ENCODE data around the gene GRIN2D. TPM values are rescaled to one million over a fixed set of nuclear protein-coding genes. Genes with fewer than 3 reads are reported as not detected.

Gene GRIN2D
- 14.5 to 15.8 TPM (median 15.7 TPM) in 3 replicates for total RNA-seq

GRCh38 chr19:48393559-48394330 is at the start of gene GRIN2D:
Gene GRIN2D, plus strand, starts transcription at chr19:48393668. Its CDS starts 4,725 bp downstream, at chr19:48398393.
- peaks cover 50% of the 10 kb centered on the region for H3K4me1 Mint-ChIP-seq
- peak within 1 kb of the TSS; percentile 76 for H3K4me3 Mint-ChIP-seq
- H3K27me3 Mint-ChIP-seq (ENCODE audit: low read depth): peaks cover 36% of the 10 kb centered on the region
- H3K9me3 Mint-ChIP-seq: no peaks in the 10 kb centered on the region
- peak in 1 of 2 experiments; percentile 65 for DNase-seq (ENCODE audit: low spot score in 2 of 2, unreplicated experiment in 2 of 2)
- no peak for TF ChIP-seq CTCF (IDR thresholded peaks at IDR 0.05; ENCODE audit: unreplicated experiment)
- H3K27ac Mint-ChIP-seq: peak within 1 kb of the TSS; percentile 30
- H3K36me3 Mint-ChIP-seq: no peaks in the 10 kb centered on the region

GRCh38 chr19:48344892-48345291 is 48.6 kb upstream of the GRIN2D start:
- Mint-ChIP-seq H3K4me1 (peaks cover 4% of the 10 kb centered on the region), H3K36me3 (no peaks in the 10 kb centered on the region), H3K27ac (no peak overlapping the region), H3K4me3 (no peak overlapping the region), H3K9me3 (no peaks in the 10 kb centered on the region), H3K27me3 (ENCODE audit: low read depth) (no peaks in the 10 kb centered on the region)
- DNase-seq (ENCODE audit: low spot score in 2 of 2, unreplicated experiment in 2 of 2): no peak
- TF ChIP-seq CTCF (IDR thresholded peaks at IDR 0.05; ENCODE audit: unreplicated experiment): no peak

DNA sequence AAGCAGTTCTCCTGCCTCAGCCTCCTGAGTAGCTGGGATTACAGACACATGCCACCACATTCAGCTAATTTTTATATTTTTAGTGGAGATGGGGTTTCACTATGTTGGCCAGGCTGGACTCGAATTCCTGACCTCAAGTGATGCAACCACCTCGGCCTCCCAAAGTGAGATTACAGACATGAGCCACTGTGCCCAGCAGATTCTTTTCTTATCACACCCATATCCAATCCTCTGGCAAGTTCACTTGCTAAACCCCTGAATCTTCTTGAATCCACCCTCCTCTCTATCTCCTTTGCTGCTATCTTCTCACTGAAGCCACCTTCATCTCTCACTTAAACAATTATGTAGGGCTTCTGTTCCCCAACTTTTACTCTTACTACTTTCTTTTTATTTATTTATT is 47.3 kb upstream of the GRIN2D start:
- H3K4me1 Mint-ChIP-seq: peaks cover 4% of the 10 kb centered on the region
- no peak overlapping the region for H3K4me3 Mint-ChIP-seq
- H3K36me3 Mint-ChIP-seq: no peaks in the 10 kb centered on the region
- no peaks in the 10 kb centered on the region for H3K27me3 Mint-ChIP-seq (ENCODE audit: low read depth)
- no peak for DNase-seq (ENCODE audit: low spot score in 2 of 2, unreplicated experiment in 2 of 2)
- H3K27ac Mint-ChIP-seq: no peak overlapping the region
- no peaks in the 10 kb centered on the region for H3K9me3 Mint-ChIP-seq
- no peak for TF ChIP-seq CTCF (IDR thresholded peaks at IDR 0.05; ENCODE audit: unreplicated experiment)

GRCh38 chr19:48348045-48348444 is 45.4 kb upstream of the GRIN2D start:
- Mint-ChIP-seq H3K4me3 (no peak overlapping the region), H3K27me3 (ENCODE audit: low read depth) (no peaks in the 10 kb centered on the region), H3K36me3 (no peaks in the 10 kb centered on the region), H3K27ac (peak overlapping the region; percentile 9), H3K4me1 (peaks cover 4% of the 10 kb centered on the region), H3K9me3 (no peaks in the 10 kb centered on the region)
- TF ChIP-seq CTCF (IDR thresholded peaks at IDR 0.05; ENCODE audit: unreplicated experiment): no peak
- DNase-seq (ENCODE audit: low spot score in 2 of 2, unreplicated experiment in 2 of 2): no peak

GRCh38 chr19:48348737-48349136 is 44.7 kb upstream of the GRIN2D start:
- Mint-ChIP-seq H3K36me3 (no peaks in the 10 kb centered on the region), H3K9me3 (no peaks in the 10 kb centered on the region), H3K27ac (no peak overlapping the region), H3K4me3 (no peak overlapping the region), H3K27me3 (ENCODE audit: low read depth) (no peaks in the 10 kb centered on the region), H3K4me1 (peaks cover 4% of the 10 kb centered on the region)
- TF ChIP-seq CTCF (IDR thresholded peaks at IDR 0.05; ENCODE audit: unreplicated experiment): no peak
- DNase-seq (ENCODE audit: low spot score in 2 of 2, unreplicated experiment in 2 of 2): no peak

Measured in mesothelial cell of epicardium (in vitro differentiated cells).